ENCODE results near the gene VPS37C. TPM values are rescaled to one million over a fixed set of nuclear protein-coding genes. Genes with fewer than 3 reads are reported as not detected.

VPS37C gene
- total RNA-seq, 1 experiment from 2014 or later = 19.0 TPM

- no peaks in the 10 kb centered on the region for H3K27me3 ChIP-seq (ENCODE audit: insufficient read depth, low read length)
- H2BK12ac ChIP-seq (ENCODE audit: insufficient read length, low read depth, low read length) = no peak overlapping the region
- H3K9ac ChIP-seq (ENCODE audit: extremely low read depth, insufficient read length, low read length) = no peak overlapping the region
- 0 out of 7 replicates have a peak overlapping the region, but pooled peaks of 1 of the 3 experiments have one; percentile 43 for H3K27ac Mint-ChIP-seq
- no peak overlapping the region for H4K91ac ChIP-seq (ENCODE audit: insufficient read length, low read depth, low read length)
- peaks cover 4 to 25% (median 10%) of the 10 kb centered on the region in 3 experiments; a peak in 6 of 7 replicates for H3K36me3 Mint-ChIP-seq (ENCODE audit: insufficient read depth in 1 of 3, low read depth in 3 of 3)
- no peak overlapping the region; a peak in 1 of 5 replicates for H3K4me3 Mint-ChIP-seq
- no peak for TF ChIP-seq CTCF (conservative IDR thresholded peaks at IDR 0.05)
- no peaks in the 10 kb centered on the region for H3K23me2 ChIP-seq (ENCODE audit: insufficient read length, low read depth, low read length, poor library complexity, severe bottlenecking)
- no peak overlapping the region for H3K4me2 ChIP-seq (ENCODE audit: insufficient read depth, insufficient read length, low read length)
- WGBS (ENCODE audit: extremely low coverage, insufficient read length, low lambda C conversion rate) = no CpG with 5 or more reads among the region's 6 CpGs
- no peak overlapping the region for H4K5ac ChIP-seq (ENCODE audit: insufficient read length, low read depth, low read length)
- H2AK5ac ChIP-seq (ENCODE audit: insufficient read length, low read length) = no peak overlapping the region
- no peak overlapping the region for H2BK120ac ChIP-seq (ENCODE audit: low read depth, low read length, poor library complexity, severe bottlenecking)
- H3K56ac ChIP-seq (ENCODE audit: insufficient read length, low read depth, low read length) = no peak overlapping the region
- no peak overlapping the region for H3K27ac ChIP-seq (ENCODE audit: insufficient read length, low read depth, low read length)
- H3K79me1 ChIP-seq (ENCODE audit: insufficient read depth, low read depth, low read length, poor library complexity, severe bottlenecking) = no peaks in the 10 kb centered on the region
- H3K9me3 Mint-ChIP-seq = no peaks in the 10 kb centered on the region
- H3K23ac ChIP-seq (ENCODE audit: insufficient read length, low read depth, low read length) = no peak overlapping the region
- H3K4ac ChIP-seq (ENCODE audit: low read depth, low read length) = no peak overlapping the region
- no peaks in the 10 kb centered on the region for H3K79me2 ChIP-seq (ENCODE audit: insufficient read depth, low read length)
- no peaks in the 10 kb centered on the region for H3K4me1 ChIP-seq (ENCODE audit: insufficient read depth, low read length)
- no peak overlapping the region for H3K18ac ChIP-seq (ENCODE audit: insufficient read length, low read depth, low read length)
- H2BK5ac ChIP-seq (ENCODE audit: insufficient read length, low read length) = no peak overlapping the region
- H3K14ac ChIP-seq (ENCODE audit: insufficient read depth, low read length) = no peak overlapping the region
- H2BK20ac ChIP-seq (ENCODE audit: low read depth, low read length, poor library complexity, severe bottlenecking) = no peak overlapping the region
- H2BK15ac ChIP-seq (ENCODE audit: low read depth, low read length) = no peak overlapping the region
- DNase-seq = no peak
- no peaks in the 10 kb centered on the region for H3K27me3 Mint-ChIP-seq (ENCODE audit: low read depth)
- H2AFZ ChIP-seq (ENCODE audit: low read length) = no peak overlapping the region
- H4K20me1 ChIP-seq (ENCODE audit: control insufficient read depth, insufficient read depth, insufficient read length) = no peaks in the 10 kb centered on the region
- H4K8ac ChIP-seq (replicated peaks; ENCODE audit: insufficient read length, low read depth, low read length) = no peak overlapping the region
- H3K9me3 ChIP-seq (ENCODE audit: control insufficient read depth, low read depth, low read length) = no peaks in the 10 kb centered on the region
- no peak overlapping the region for H3T11ph ChIP-seq (ENCODE audit: low read length)
- H3K4me1 Mint-ChIP-seq = peaks cover 14 to 24% of the 10 kb centered on the region in 2 experiments
Observed at GRCh38 chr11:61139387-61139786, 21.8 kb downstream of the VPS37C start.
